ENCODE results near the gene GRIP1. TPM values are rescaled to one million over a fixed set of nuclear protein-coding genes. Genes with fewer than 3 reads are reported as not detected.

GRIP1 gene
- total and polyA plus RNA-seq, 2 experiments from 2014 or later = 5.1 to 13.7 TPM

DNA sequence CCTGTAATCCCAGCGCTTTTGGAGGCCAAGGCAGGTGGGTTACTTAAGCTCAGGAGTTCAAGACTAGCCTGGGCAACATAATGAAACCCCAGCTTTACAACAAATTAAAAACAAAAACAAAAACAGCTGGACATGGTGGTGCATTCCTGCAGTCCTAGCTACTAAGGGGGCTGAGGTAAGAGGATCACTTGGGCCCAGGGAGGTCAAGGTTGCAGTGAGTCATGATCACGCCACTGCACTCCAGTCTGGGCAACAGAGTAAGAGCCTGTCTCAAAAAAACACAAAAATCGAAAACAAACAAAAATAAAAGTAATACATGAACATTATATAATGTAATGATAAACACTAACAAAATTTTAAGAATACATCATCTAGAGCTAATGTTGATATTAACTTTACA lies 46.2 kb upstream of the GRIP1 start (continued):
- TF ChIP-seq, protein P1, sequence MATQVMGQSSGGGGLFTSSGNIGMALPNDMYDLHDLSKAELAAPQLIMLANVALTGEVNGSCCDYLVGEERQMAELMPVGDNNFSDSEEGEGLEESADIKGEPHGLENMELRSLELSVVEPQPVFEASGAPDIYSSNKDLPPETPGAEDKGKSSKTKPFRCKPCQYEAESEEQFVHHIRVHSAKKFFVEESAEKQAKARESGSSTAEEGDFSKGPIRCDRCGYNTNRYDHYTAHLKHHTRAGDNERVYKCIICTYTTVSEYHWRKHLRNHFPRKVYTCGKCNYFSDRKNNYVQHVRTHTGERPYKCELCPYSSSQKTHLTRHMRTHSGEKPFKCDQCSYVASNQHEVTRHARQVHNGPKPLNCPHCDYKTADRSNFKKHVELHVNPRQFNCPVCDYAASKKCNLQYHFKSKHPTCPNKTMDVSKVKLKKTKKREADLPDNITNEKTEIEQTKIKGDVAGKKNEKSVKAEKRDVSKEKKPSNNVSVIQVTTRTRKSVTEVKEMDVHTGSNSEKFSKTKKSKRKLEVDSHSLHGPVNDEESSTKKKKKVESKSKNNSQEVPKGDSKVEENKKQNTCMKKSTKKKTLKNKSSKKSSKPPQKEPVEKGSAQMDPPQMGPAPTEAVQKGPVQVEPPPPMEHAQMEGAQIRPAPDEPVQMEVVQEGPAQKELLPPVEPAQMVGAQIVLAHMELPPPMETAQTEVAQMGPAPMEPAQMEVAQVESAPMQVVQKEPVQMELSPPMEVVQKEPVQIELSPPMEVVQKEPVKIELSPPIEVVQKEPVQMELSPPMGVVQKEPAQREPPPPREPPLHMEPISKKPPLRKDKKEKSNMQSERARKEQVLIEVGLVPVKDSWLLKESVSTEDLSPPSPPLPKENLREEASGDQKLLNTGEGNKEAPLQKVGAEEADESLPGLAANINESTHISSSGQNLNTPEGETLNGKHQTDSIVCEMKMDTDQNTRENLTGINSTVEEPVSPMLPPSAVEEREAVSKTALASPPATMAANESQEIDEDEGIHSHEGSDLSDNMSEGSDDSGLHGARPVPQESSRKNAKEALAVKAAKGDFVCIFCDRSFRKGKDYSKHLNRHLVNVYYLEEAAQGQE (IDR thresholded peaks at IDR 0.05; ENCODE audit: unreplicated experiment) = no peak
- TF ChIP-seq POLR2AphosphoS5 (IDR thresholded peaks at IDR 0.05; ENCODE audit: low read depth) (no peak), ZNF331 (CRISPR knock-in tag; IDR thresholded peaks at IDR 0.05; ENCODE audit: low read depth) (no peak)

GRCh38 chr12:66724616-66725015 lies 45.7 kb upstream of the GRIP1 start:
- no peaks in the 10 kb centered on the region for H3K36me3 ChIP-seq (ENCODE audit: insufficient read depth)
- H4K20me1 ChIP-seq (replicated peaks; ENCODE audit: insufficient read depth) = no peaks in the 10 kb centered on the region
- no peak for DNase-seq (ENCODE audit: low spot score)
- H3K4me3 ChIP-seq = no peak overlapping the region
- no peak overlapping the region for H3K4me3 Mint-ChIP-seq
- no peak overlapping the region for H2AFZ ChIP-seq
- no peaks in the 10 kb centered on the region for H3K9me2 ChIP-seq (ENCODE audit: insufficient read depth)
- H3K4me2 ChIP-seq = no peak overlapping the region
- H3K4me1 Mint-ChIP-seq = no peaks in the 10 kb centered on the region
- no peaks in the 10 kb centered on the region for H3K79me2 ChIP-seq (replicated peaks; ENCODE audit: insufficient read depth)
- no peak for ATAC-seq
- H3F3A ChIP-seq (replicated peaks; ENCODE audit: low read depth) = no peaks in the 10 kb centered on the region
- no peak overlapping the region for H3K27ac ChIP-seq (ENCODE audit: low read depth)
- no peaks in the 10 kb centered on the region for H3K36me3 Mint-ChIP-seq (ENCODE audit: low read depth)
- H3K9me3 Mint-ChIP-seq = no peaks in the 10 kb centered on the region
- no peaks in the 10 kb centered on the region for H3K27me3 Mint-ChIP-seq (ENCODE audit: insufficient read depth, low read depth, poor library complexity)
- H3K4me1 ChIP-seq (ENCODE audit: insufficient read depth) = no peaks in the 10 kb centered on the region
- H3K27ac Mint-ChIP-seq = peak overlapping the region; percentile 14; the same call in 1 of the 2 replicates
- no peaks in the 10 kb centered on the region for H3K27me3 ChIP-seq (ENCODE audit: insufficient read depth)
- TF ChIP-seq, protein P2, sequence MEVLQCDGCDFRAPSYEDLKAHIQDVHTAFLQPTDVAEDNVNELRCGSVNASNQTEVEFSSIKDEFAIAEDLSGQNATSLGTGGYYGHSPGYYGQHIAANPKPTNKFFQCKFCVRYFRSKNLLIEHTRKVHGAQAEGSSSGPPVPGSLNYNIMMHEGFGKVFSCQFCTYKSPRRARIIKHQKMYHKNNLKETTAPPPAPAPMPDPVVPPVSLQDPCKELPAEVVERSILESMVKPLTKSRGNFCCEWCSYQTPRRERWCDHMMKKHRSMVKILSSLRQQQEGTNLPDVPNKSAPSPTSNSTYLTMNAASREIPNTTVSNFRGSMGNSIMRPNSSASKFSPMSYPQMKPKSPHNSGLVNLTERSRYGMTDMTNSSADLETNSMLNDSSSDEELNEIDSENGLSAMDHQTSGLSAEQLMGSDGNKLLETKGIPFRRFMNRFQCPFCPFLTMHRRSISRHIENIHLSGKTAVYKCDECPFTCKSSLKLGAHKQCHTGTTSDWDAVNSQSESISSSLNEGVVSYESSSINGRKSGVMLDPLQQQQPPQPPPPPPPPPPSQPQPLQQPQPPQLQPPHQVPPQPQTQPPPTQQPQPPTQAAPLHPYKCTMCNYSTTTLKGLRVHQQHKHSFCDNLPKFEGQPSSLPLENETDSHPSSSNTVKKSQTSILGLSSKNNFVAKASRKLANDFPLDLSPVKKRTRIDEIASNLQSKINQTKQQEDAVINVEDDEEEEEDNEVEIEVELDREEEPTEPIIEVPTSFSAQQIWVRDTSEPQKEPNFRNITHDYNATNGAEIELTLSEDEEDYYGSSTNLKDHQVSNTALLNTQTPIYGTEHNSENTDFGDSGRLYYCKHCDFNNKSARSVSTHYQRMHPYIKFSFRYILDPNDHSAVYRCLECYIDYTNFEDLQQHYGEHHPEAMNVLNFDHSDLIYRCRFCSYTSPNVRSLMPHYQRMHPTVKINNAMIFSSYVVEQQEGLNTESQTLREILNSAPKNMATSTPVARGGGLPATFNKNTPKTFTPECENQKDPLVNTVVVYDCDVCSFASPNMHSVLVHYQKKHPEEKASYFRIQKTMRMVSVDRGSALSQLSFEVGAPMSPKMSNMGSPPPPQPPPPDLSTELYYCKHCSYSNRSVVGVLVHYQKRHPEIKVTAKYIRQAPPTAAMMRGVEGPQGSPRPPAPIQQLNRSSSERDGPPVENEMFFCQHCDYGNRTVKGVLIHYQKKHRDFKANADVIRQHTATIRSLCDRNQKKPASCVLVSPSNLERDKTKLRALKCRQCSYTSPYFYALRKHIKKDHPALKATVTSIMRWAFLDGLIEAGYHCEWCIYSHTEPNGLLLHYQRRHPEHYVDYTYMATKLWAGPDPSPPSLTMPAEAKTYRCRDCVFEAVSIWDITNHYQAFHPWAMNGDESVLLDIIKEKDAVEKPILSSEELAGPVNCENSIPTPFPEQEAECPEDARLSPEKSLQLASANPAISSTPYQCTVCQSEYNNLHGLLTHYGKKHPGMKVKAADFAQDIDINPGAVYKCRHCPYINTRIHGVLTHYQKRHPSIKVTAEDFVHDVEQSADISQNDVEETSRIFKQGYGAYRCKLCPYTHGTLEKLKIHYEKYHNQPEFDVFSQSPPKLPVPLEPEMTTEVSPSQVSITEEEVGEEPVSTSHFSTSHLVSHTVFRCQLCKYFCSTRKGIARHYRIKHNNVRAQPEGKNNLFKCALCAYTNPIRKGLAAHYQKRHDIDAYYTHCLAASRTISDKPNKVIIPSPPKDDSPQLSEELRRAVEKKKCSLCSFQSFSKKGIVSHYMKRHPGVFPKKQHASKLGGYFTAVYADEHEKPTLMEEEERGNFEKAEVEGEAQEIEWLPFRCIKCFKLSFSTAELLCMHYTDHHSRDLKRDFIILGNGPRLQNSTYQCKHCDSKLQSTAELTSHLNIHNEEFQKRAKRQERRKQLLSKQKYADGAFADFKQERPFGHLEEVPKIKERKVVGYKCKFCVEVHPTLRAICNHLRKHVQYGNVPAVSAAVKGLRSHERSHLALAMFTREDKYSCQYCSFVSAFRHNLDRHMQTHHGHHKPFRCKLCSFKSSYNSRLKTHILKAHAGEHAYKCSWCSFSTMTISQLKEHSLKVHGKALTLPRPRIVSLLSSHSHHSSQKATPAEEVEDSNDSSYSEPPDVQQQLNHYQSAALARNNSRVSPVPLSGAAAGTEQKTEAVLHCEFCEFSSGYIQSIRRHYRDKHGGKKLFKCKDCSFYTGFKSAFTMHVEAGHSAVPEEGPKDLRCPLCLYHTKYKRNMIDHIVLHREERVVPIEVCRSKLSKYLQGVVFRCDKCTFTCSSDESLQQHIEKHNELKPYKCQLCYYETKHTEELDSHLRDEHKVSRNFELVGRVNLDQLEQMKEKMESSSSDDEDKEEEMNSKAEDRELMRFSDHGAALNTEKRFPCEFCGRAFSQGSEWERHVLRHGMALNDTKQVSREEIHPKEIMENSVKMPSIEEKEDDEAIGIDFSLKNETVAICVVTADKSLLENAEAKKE (CRISPR knock-in tag; IDR thresholded peaks at IDR 0.05) = no peak
- TF ChIP-seq CREB1 (CRISPR knock-in tag; IDR thresholded peaks at IDR 0.05; ENCODE audit: low read depth) = no peak
- no peak for TF ChIP-seq CTCF (conservative IDR thresholded peaks at IDR 0.05; ENCODE audit: low read depth in 2 of 2)
- no peak for TF ChIP-seq JUNB (IDR thresholded peaks at IDR 0.05; ENCODE audit: unreplicated experiment)
- TF ChIP-seq ETS1 (IDR thresholded peaks at IDR 0.05) = no peak
- TF ChIP-seq ZNF331 (CRISPR knock-in tag; IDR thresholded peaks at IDR 0.05; ENCODE audit: low read depth) = no peak
- TF ChIP-seq, protein P1 (IDR thresholded peaks at IDR 0.05; ENCODE audit: unreplicated experiment) = no peak
